NT2/D1 (cell line): ENCODE results near the gene CNDP1.

Experiments
- SUZ12 ChIP-seq: IDR thresholded peaks from 2 replicates; pipeline ENCODE4 v1.6.1; 2011; ENCODE audit not compliant: insufficient read length, insufficient read depth; ENCODE audit errors: extremely low read depth
- YY1 ChIP-seq: IDR thresholded peaks from 2 replicates; pipeline ENCODE4 v1.6.1; 2011; ENCODE audit not compliant: insufficient read length, insufficient read depth
- ZNF274 ChIP-seq: IDR thresholded peaks from 2 replicates; pipeline ENCODE4 v1.6.1; 2011; ENCODE audit warnings: mild to moderate bottlenecking, low read depth, low read length

GRCh38 chr18:74569401-74569800 lies 35.1 kb downstream of the CNDP1 start:
- TF ChIP-seq YY1: no peak
- TF ChIP-seq SUZ12: no peak
- TF ChIP-seq ZNF274: no peak
